ENCODE measurements around the gene MAPK4.

The MAPK4 gene

GRCh38 chr18:50656841-50657470 lies 97.1 kb downstream of the MAPK4 start:
- in situ Hi-C loops (cut with HindIII; ENCODE audit: low sequenced_read_pairs) = no loop called here
- TF ChIP-seq, protein P1, sequence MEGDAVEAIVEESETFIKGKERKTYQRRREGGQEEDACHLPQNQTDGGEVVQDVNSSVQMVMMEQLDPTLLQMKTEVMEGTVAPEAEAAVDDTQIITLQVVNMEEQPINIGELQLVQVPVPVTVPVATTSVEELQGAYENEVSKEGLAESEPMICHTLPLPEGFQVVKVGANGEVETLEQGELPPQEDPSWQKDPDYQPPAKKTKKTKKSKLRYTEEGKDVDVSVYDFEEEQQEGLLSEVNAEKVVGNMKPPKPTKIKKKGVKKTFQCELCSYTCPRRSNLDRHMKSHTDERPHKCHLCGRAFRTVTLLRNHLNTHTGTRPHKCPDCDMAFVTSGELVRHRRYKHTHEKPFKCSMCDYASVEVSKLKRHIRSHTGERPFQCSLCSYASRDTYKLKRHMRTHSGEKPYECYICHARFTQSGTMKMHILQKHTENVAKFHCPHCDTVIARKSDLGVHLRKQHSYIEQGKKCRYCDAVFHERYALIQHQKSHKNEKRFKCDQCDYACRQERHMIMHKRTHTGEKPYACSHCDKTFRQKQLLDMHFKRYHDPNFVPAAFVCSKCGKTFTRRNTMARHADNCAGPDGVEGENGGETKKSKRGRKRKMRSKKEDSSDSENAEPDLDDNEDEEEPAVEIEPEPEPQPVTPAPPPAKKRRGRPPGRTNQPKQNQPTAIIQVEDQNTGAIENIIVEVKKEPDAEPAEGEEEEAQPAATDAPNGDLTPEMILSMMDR (IDR thresholded peaks at IDR 0.05; ENCODE audit: low read depth, low read length) = no peak
- DNase-seq (ENCODE audit: low read depth, low spot score) = no peak
- H3K4me3 ChIP-seq (ENCODE audit: low read depth, low read length) = no peak overlapping the region

DNA sequence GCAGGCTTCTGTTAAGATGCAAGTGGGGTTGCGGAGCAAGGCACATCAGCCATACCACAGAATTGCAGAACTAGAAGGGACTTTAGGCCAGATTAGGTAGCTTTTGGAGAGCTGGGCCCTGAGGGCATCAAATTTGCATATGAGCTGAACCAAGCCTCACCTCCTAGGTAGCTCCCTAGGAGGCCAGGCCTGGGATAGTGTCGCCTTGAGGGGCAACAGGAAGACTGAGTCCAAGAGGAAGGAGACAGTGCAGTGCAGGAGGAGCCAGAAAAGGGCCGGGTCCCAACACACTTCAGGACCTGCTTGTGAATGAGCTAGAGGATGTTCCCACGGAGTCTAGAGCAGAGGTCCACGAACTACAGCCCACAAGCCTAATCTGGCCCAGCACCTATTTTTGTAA lies 98.7 kb downstream of the MAPK4 start:
- DNase-seq (ENCODE audit: low read depth, low spot score) = no peak
- no peak overlapping the region for H3K4me3 ChIP-seq (ENCODE audit: low read depth, low read length)
- in situ Hi-C loops (cut with HindIII; ENCODE audit: low sequenced_read_pairs) = no loop called here
- TF ChIP-seq, protein P1 (IDR thresholded peaks at IDR 0.05; ENCODE audit: low read depth, low read length) = no peak

DNA sequence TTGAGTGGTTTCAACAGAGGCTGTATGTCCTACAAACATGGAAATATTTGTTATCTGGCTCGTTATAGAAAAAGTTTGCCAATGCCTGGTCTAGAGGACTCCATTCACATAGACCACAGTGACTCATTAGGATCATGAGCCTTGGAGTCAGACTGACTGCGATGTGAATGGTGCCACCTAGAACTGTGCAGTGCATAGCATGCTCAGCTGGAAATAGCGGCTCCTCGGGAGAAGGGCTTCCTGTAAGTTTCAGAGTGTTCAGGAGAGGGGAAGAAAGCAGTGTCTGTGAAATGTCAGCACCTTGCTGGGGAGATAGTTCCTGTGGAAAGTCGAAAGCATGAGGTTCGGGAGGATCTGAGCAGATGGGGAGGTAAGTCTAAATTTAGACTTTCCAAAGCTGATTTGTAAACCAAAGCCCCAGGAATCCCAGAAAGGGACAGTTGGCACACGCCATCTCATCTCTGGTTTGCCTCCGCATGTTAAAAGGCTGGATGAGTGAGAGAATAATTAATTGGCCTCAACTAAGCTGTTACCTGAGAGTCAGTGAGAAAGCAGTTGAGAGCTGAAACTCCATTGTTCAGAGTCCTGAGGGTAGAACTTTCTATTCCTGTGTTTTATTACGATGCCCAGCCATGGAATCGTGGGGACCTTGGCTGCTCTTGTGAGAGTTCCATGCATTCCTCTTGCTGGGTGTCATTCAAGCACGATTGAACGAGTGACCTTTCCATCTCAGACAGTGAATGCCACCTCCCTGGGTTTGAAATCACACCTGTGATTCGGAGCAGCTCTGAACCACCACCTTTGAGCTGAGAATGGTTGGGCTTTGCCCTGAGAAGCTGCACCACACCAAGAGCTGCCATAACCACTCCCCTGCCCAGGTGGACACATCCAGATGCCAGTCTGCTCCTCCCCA lies 99.5 kb downstream of the MAPK4 start:
- TF ChIP-seq, protein P1 (IDR thresholded peaks at IDR 0.05; ENCODE audit: low read depth, low read length) = no peak
- H3K4me3 ChIP-seq (ENCODE audit: low read depth, low read length) = no peak overlapping the region
- no peak for DNase-seq (ENCODE audit: low read depth, low spot score)
- in situ Hi-C loops (cut with HindIII; ENCODE audit: low sequenced_read_pairs) = no loop called here

DNA sequence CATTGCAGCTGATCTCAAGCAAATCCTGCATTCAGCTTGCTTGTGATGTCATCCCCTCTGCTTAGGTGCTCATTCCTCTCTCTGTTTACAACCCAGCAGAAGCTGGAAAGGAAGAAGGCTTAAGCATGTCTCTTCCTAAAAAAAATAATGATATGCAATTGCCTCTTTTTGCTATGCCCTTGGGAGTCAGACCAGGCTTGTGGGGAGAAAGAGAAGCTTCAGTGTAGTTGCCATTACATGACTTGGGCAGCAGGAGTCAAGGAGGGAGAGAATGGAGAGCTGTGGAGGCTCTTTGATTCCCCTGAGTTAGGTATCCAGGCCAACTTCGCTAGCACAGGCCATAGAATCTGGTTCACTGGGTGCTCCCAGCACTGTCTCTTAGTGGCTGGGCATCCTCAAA lies 101.1 kb downstream of the MAPK4 start:
- TF ChIP-seq, protein P1 (IDR thresholded peaks at IDR 0.05; ENCODE audit: low read depth, low read length) = no peak
- DNase-seq (ENCODE audit: low read depth, low spot score) = no peak
- in situ Hi-C loops (cut with HindIII; ENCODE audit: low sequenced_read_pairs) = no loop called here
- no peak overlapping the region for H3K4me3 ChIP-seq (ENCODE audit: low read depth, low read length)

- TF ChIP-seq, protein P1 (IDR thresholded peaks at IDR 0.05; ENCODE audit: low read depth, low read length) = peak; percentile 30
- in situ Hi-C loops (cut with HindIII; ENCODE audit: low sequenced_read_pairs) = no loop called here
- H3K4me3 ChIP-seq (ENCODE audit: low read depth, low read length) = no peak overlapping the region
- no peak for DNase-seq (ENCODE audit: low read depth, low spot score)
Measured at GRCh38 chr18:50662177-50662576, 102.3 kb downstream of the MAPK4 start.

DNA sequence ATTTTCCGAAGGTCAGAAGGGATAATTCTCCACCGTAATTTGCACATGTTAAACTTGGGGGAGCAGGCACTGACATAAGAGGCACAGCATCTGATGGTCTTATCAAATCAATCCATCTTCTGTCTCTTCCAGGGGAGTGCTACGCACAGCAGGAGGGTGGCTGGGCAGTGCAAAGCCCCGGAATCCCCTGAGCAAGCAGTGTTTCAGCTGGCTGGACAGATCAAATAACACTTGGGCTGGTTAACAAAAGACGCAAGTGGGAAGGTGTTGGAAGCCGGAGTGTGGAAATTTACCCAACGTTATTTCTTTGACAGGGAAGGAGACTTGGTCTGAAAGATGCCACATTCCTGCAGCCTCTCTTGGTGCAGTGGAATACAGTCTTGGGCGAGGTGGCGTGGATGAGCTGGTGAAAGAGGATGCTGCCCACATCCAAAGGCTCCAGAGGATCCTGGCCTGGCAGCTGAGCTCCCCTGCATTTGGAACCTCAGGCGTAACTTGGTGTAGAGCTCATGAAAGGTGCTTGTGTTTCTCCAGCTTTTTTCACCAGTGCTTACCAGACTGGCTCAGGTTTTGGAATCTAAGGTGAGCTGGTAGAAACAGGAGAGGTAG lies 103.0 kb downstream of the MAPK4 start:
- H3K4me3 ChIP-seq (ENCODE audit: low read depth, low read length) = no peak overlapping the region
- in situ Hi-C loops (cut with HindIII; ENCODE audit: low sequenced_read_pairs) = no loop called here
- TF ChIP-seq, protein P1 (IDR thresholded peaks at IDR 0.05; ENCODE audit: low read depth, low read length) = no peak
- no peak for DNase-seq (ENCODE audit: low read depth, low spot score)
